Panc1 (cell line): ENCODE results near the gene FAM162A.

Experiments
- CTCF ChIP-seq: fragments of 450-650 bp; IDR thresholded peaks from 2 replicates; pipeline ENCODE4 v1.5.1; 2017; ENCODE audit warnings: mild to moderate bottlenecking
- POLR2AphosphoS5 ChIP-seq: IDR thresholded peaks from 2 replicates; pipeline ENCODE4 v1.6.1; 2012; ENCODE audit warnings: mild to moderate bottlenecking, low read depth, low read length, moderate library complexity
- REST ChIP-seq, 2 experiments: IDR thresholded peaks; 2 replicates each; pipeline ENCODE4 v1.6.1; 2011 to 2012; ENCODE audit warnings: low read depth in 2 of 2, control low read depth in 1 of 2, low read length in 1 of 2, mild to moderate bottlenecking in 1 of 2, moderate library complexity in 1 of 2; ENCODE audit not compliant: insufficient read depth in 1 of 2
- SIN3A ChIP-seq: IDR thresholded peaks from 2 replicates; pipeline ENCODE4 v1.6.1; 2012; ENCODE audit warnings: low read depth, mild to moderate bottlenecking, low read length, moderate library complexity, borderline replicate concordance; ENCODE audit not compliant: insufficient read depth
- TCF7L2 ChIP-seq: IDR thresholded peaks from 2 replicates; pipeline ENCODE4 v1.6.1; 2011; ENCODE audit warnings: mild to moderate bottlenecking, low read depth, low read length, inconsistent platforms

- TF ChIP-seq CTCF, result no peak
- no peak for TF ChIP-seq REST (IDR thresholded peaks at IDR 0.05; ENCODE audit: insufficient read depth in 1 of 2, low read depth in 2 of 2, low read length in 1 of 2)
- TF ChIP-seq POLR2AphosphoS5, result no peak
- no peak for TF ChIP-seq SIN3A
- no peak for TF ChIP-seq TCF7L2
Measured at GRCh38 chr3:122407946-122408345, 24.0 kb downstream of the FAM162A start.
